22Rv1 (cell line): ENCODE data around the gene GPR156.

Experiments used
- CTCF ChIP-seq: fragments of 450-650 bp; IDR thresholded peaks from 2 replicates; pipeline ENCODE4 v1.5.1; 2017; ENCODE audit warnings: mild to moderate bottlenecking
- ZFX ChIP-seq: fragments of 450-650 bp; IDR thresholded peaks from 2 replicates; pipeline ENCODE4 v1.6.1; 2017; ENCODE audit warnings: antibody characterized with exemption, borderline replicate concordance

GRCh38 chr3:120173056-120173675, 111.9 kb downstream of the GPR156 start:
- no peak for TF ChIP-seq CTCF
- TF ChIP-seq ZFX, result no peak
